NCI-H1105 treated with DMSO at 0.1 percent for 48 hours (cell line): ENCODE data around the gene SERPINB6.
"Not testable (repeated sequence)": the region's sequence is repeated elsewhere in the genome, so short reads cannot be mapped to it uniquely, and the experiment has no call there.

Experiments used
- DNase-seq: peaks from one replicate; lab custom pipeline; 2025; lab: John Stamatoyannopoulos, UW

The SERPINB6 gene

GRCh38 chr6:2958331-2958711, 13.0 kb downstream of the SERPINB6 start:
- DNase-seq, result no peak

- DNase-seq, result no peak
Measured at GRCh38 chr6:2957696-2958330, 13.6 kb downstream of the SERPINB6 start.

GRCh38 chr6:2956930-2957685, 14.3 kb downstream of the SERPINB6 start:
- DNase-seq, result no peak

- DNase-seq, result no peak
Measured at GRCh38 chr6:2953098-2953497, 18.3 kb downstream of the SERPINB6 start.

- peak; percentile 42 for DNase-seq
Measured at GRCh38 chr6:2952557-2953095, 18.7 kb downstream of the SERPINB6 start.

- no peak for DNase-seq
Measured at GRCh38 chr6:2951728-2952127, 19.6 kb downstream of the SERPINB6 start.

GRCh38 chr6:2950713-2951112, 20.7 kb downstream of the SERPINB6 start:
- DNase-seq, result no peak

- DNase-seq, result no peak
Measured at GRCh38 chr6:2949536-2950083, 21.8 kb downstream of the SERPINB6 start.

- DNase-seq, result no peak
Measured at GRCh38 chr6:2949121-2949520, 22.2 kb downstream of the SERPINB6 start.

GRCh38 chr6:2948228-2949025, 22.9 kb downstream of the SERPINB6 start:
- no peak for DNase-seq

GRCh38 chr6:2947445-2947844, 23.9 kb downstream of the SERPINB6 start:
- DNase-seq, result no peak

- DNase-seq, result no peak
Measured at GRCh38 chr6:2945153-2945452, 26.3 kb downstream of the SERPINB6 start.

GRCh38 chr6:2944405-2945152, 26.8 kb downstream of the SERPINB6 start:
- no peak for DNase-seq

GRCh38 chr6:2943564-2943955, 27.8 kb downstream of the SERPINB6 start:
- DNase-seq, result no peak

- no peak for DNase-seq
Measured at GRCh38 chr6:2942914-2943563, 28.3 kb downstream of the SERPINB6 start.

- not testable (repeated sequence) for DNase-seq
Measured at GRCh38 chr6:2942116-2942515, 29.3 kb downstream of the SERPINB6 start.

GRCh38 chr6:2940851-2941250, 30.5 kb downstream of the SERPINB6 start:
- no peak for DNase-seq

GRCh38 chr6:2940010-2940850, 31.1 kb downstream of the SERPINB6 start:
- no peak for DNase-seq

- DNase-seq, result no peak
Measured at GRCh38 chr6:2939315-2940009, 31.9 kb downstream of the SERPINB6 start.

GRCh38 chr6:2938632-2939083, 32.7 kb downstream of the SERPINB6 start:
- no peak for DNase-seq
